Parathyroid adenoma (tissue), 2 donors: ENCODE results near the gene RNF17.

Experiments
- H2AFZ ChIP-seq: fragments of 300-600 bp; sonication (generic); one replicate; pipeline ENCODE4 v1.7.0; 2017; ENCODE audit warnings: antibody characterized with exemption, mild to moderate bottlenecking
- H3K27ac ChIP-seq: fragments of 300-600 bp; sonication (generic); one replicate; pipeline ENCODE4 v1.7.0; 2017
- H3K27me3 ChIP-seq: fragments of 300-600 bp; sonication (generic); one replicate; pipeline ENCODE4 v1.7.0; 2017; ENCODE audit warnings: low read length; ENCODE audit not compliant: control insufficient read depth, insufficient read depth
- H3K36me3 ChIP-seq: fragments of 300-600 bp; sonication (generic); one replicate; pipeline ENCODE4 v1.7.0; 2017; ENCODE audit warnings: low read length; ENCODE audit not compliant: control insufficient read depth, insufficient read depth
- H3K4me1 ChIP-seq: fragments of 300-600 bp; sonication (generic); one replicate; pipeline ENCODE4 v1.7.0; 2017; ENCODE audit warnings: control low read depth
- H3K4me2 ChIP-seq: fragments of 300-600 bp; sonication (generic); one replicate; pipeline ENCODE4 v1.7.0; 2017; ENCODE audit warnings: low read length
- H3K4me3 ChIP-seq: fragments of 300-600 bp; sonication (generic); one replicate; pipeline ENCODE4 v1.7.0; 2017; ENCODE audit warnings: low read depth, low read length
- H3K79me2 ChIP-seq: fragments of 300-600 bp; sonication (generic); one replicate; pipeline ENCODE4 v1.7.0; 2017; ENCODE audit warnings: control low read depth
- H3K9ac ChIP-seq: fragments of 300-600 bp; sonication (generic); one replicate; pipeline ENCODE4 v1.7.0; 2017; ENCODE audit warnings: mild to moderate bottlenecking
- H3K9me3 ChIP-seq: fragments of 300-600 bp; sonication (generic); one replicate; pipeline ENCODE4 v1.7.0; 2017; ENCODE audit warnings: low read length; ENCODE audit not compliant: control insufficient read depth
- CTCF ChIP-seq: fragments of 300-600 bp; sonication (generic); IDR thresholded peaks from one replicate; pipeline ENCODE4 v1.7.0; 2017; ENCODE audit warnings: antibody characterized with exemption, mild to moderate bottlenecking
- donor health status: primary hyperparathyroidism.

The RNF17 gene

DNA sequence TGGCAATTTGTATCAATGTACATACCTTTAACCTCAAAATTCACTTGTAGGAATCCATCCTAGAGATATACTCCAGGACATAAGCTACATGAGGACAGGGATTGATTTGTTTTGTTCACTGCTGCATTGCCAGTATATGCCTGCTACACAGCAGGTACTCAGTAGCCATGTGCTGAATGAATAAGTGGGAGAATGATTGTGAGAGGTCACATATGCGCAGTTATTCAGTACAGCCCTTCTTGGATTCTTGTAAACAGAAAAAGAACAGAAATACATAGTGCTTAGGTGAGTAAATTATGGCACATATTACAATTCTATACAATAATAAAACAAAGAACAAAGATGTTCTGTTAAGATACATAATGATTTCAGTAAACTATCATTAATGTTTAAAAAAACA, 133.3 kb downstream of the RNF17 start:
- Histone ChIP-seq H3K4me2 (no peak overlapping the region), H3K27me3 (no peaks in the 10 kb centered on the region), H3K4me3 (no peak overlapping the region), H3K9me3 (no peaks in the 10 kb centered on the region), H3K27ac (no peak overlapping the region), H3K36me3 (no peaks in the 10 kb centered on the region), H3K4me1 (no peaks in the 10 kb centered on the region), H3K9ac (no peak overlapping the region), H2AFZ (no peak overlapping the region), H3K79me2 (no peaks in the 10 kb centered on the region)
- TF ChIP-seq CTCF: no peak

DNA sequence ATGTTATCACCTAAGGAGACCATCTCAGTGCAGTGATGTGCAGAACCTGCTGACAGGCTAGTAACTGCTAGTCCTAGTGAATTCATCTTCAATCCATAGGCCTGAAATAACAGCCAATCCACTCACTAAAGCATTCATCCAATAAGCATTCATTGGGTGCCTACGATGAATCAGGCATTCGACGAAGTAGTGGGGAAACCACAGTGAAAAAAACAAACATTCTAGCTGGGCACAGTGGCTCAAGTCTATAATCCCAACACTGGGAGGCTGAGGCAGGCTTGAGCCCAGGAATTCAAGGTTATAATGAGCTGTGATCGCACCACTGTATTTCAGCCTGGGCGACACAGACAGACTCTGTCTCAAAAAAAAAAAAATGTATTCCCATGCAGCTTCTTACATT, 135.6 kb downstream of the RNF17 start:
- H3K9ac ChIP-seq: no peak overlapping the region
- no peak overlapping the region for H3K4me2 ChIP-seq
- H3K27me3 ChIP-seq: no peaks in the 10 kb centered on the region
- no peak overlapping the region for H3K27ac ChIP-seq
- no peaks in the 10 kb centered on the region for H3K9me3 ChIP-seq
- H3K36me3 ChIP-seq: no peaks in the 10 kb centered on the region
- H2AFZ ChIP-seq: no peak overlapping the region
- H3K4me1 ChIP-seq: no peaks in the 10 kb centered on the region
- H3K79me2 ChIP-seq: no peaks in the 10 kb centered on the region
- no peak overlapping the region for H3K4me3 ChIP-seq
- no peak for TF ChIP-seq CTCF

GRCh38 chr13:24900507-24900906, 136.5 kb downstream of the RNF17 start:
- Histone ChIP-seq H3K36me3 (no peaks in the 10 kb centered on the region), H3K9me3 (no peaks in the 10 kb centered on the region), H3K9ac (no peak overlapping the region), H3K4me2 (no peak overlapping the region), H2AFZ (no peak overlapping the region), H3K4me3 (no peak overlapping the region), H3K27me3 (no peaks in the 10 kb centered on the region), H3K27ac (no peak overlapping the region), H3K79me2 (no peaks in the 10 kb centered on the region), H3K4me1 (no peaks in the 10 kb centered on the region)
- no peak for TF ChIP-seq CTCF

DNA sequence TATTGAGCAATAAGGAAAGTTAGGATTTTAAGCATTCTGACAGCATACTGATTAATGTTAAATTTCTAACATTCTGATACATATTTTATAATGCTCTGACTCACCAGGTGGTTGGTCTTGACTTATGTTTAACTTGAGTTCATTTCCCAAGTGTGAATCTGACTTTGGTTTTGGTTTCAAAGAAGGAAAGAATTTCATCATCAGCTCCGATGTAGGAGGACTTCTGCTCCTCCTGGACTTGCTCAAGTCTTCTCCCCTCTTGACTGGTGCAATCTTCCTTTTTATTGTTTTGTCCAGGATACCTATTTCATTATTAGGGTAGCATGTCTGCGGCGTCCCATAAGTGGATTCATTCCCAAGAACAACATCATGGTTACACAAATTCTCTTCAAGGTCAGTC, 141.3 kb downstream of the RNF17 start:
- no peaks in the 10 kb centered on the region for H3K4me1 ChIP-seq
- H3K9me3 ChIP-seq: no peaks in the 10 kb centered on the region
- no peaks in the 10 kb centered on the region for H3K36me3 ChIP-seq
- H3K4me2 ChIP-seq: no peak overlapping the region
- TF ChIP-seq CTCF: no peak
- no peak overlapping the region for H2AFZ ChIP-seq
- no peak overlapping the region for H3K27ac ChIP-seq
- no peak overlapping the region for H3K4me3 ChIP-seq
- no peak overlapping the region for H3K9ac ChIP-seq
- H3K79me2 ChIP-seq: no peaks in the 10 kb centered on the region
- H3K27me3 ChIP-seq: no peaks in the 10 kb centered on the region

DNA sequence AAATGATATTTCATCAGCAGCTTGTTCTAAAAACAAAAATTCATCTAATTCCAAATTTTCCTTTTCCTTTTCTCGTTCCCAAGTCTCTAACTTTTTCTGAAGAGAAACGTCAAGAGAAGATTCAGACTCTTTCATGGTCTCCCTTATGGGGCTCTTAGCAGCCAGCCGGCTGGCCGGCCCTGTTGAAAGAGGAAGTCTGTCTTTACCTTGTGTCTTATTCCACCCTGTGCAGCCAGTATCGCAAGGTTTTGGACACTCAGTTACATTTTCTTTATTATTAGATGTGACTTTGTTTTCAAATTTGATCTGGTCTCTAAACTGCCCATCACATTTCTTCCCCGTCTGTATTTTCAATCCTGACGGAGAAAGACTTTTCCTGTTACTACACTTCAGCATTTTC, 142.3 kb downstream of the RNF17 start:
- Histone ChIP-seq H3K9me3 (no peaks in the 10 kb centered on the region), H3K4me2 (no peak overlapping the region), H3K4me1 (no peaks in the 10 kb centered on the region), H3K79me2 (no peaks in the 10 kb centered on the region), H2AFZ (no peak overlapping the region), H3K27me3 (no peaks in the 10 kb centered on the region), H3K36me3 (no peaks in the 10 kb centered on the region), H3K4me3 (no peak overlapping the region), H3K9ac (no peak overlapping the region), H3K27ac (no peak overlapping the region)
- no peak for TF ChIP-seq CTCF
